Measurements from ENCODE around the gene DENND11.
"Not testable (repeated sequence)": the region's sequence is repeated elsewhere in the genome, so short reads cannot be mapped to it uniquely, and the experiment has no call there.

DENND11 gene

GRCh38 chr7:141691961-141692360, 10.0 kb downstream of the DENND11 start:
- no peaks in the 10 kb centered on the region for H3K36me3 ChIP-seq (replicated peaks; ENCODE audit: insufficient read depth, low read length)
- no peak overlapping the region for H3K9ac ChIP-seq (ENCODE audit: low read length)
- no peak overlapping the region for H2AFZ ChIP-seq (ENCODE audit: low read length)
- no peaks in the 10 kb centered on the region for H3K79me2 ChIP-seq (ENCODE audit: low read length)
- no peaks in the 10 kb centered on the region for H3K27me3 ChIP-seq (replicated peaks; ENCODE audit: insufficient read depth, low read length)
- no peak for DNase-seq
- TF ChIP-seq CTCF (IDR thresholded peaks at IDR 0.05; ENCODE audit: low read length), result no peak
- no peak for TF ChIP-seq EZH2 (optimal IDR thresholded peaks at IDR 0.05; ENCODE audit: low read depth, low read length)
- TF ChIP-seq EZH2phosphoT487 (IDR thresholded peaks at IDR 0.05; ENCODE audit: low read length), result no peak
- no peak overlapping the region for H3K4me3 ChIP-seq (ENCODE audit: low read length)
- H3F3A ChIP-seq (ENCODE audit: insufficient read depth, low read length), result no peaks in the 10 kb centered on the region
- H3K4me1 ChIP-seq (ENCODE audit: low read length), result no peaks in the 10 kb centered on the region
- H3K9me3 ChIP-seq (replicated peaks; ENCODE audit: insufficient read depth, low read length), result no peaks in the 10 kb centered on the region
- no peaks in the 10 kb centered on the region for H3K9me2 ChIP-seq (replicated peaks; ENCODE audit: insufficient read depth, low read length)
- H4K20me1 ChIP-seq (ENCODE audit: insufficient read depth, low read length), result no peaks in the 10 kb centered on the region
- no peak overlapping the region for H3K27ac ChIP-seq (ENCODE audit: low read length)
- H3K4me2 ChIP-seq (ENCODE audit: low read depth, low read length), result no peak overlapping the region

GRCh38 chr7:141691540-141691939, 10.4 kb downstream of the DENND11 start:
- DNase-seq, result no peak
- no peaks in the 10 kb centered on the region for H3K36me3 ChIP-seq (replicated peaks; ENCODE audit: insufficient read depth, low read length)
- no peak overlapping the region for H2AFZ ChIP-seq (ENCODE audit: low read length)
- no peaks in the 10 kb centered on the region for H3K9me2 ChIP-seq (replicated peaks; ENCODE audit: insufficient read depth, low read length)
- H3K27ac ChIP-seq (ENCODE audit: low read length), result no peak overlapping the region
- no peak overlapping the region for H3K4me2 ChIP-seq (ENCODE audit: low read depth, low read length)
- no peak overlapping the region for H3K4me3 ChIP-seq (ENCODE audit: low read length)
- no peak for TF ChIP-seq EZH2 (optimal IDR thresholded peaks at IDR 0.05; ENCODE audit: low read depth, low read length)
- no peak for TF ChIP-seq EZH2phosphoT487 (IDR thresholded peaks at IDR 0.05; ENCODE audit: low read length)
- TF ChIP-seq CTCF (IDR thresholded peaks at IDR 0.05; ENCODE audit: low read length), result no peak
- H3K79me2 ChIP-seq (ENCODE audit: low read length), result no peaks in the 10 kb centered on the region
- H3K9ac ChIP-seq (ENCODE audit: low read length), result no peak overlapping the region
- H3K4me1 ChIP-seq (ENCODE audit: low read length), result no peaks in the 10 kb centered on the region
- no peaks in the 10 kb centered on the region for H3K9me3 ChIP-seq (replicated peaks; ENCODE audit: insufficient read depth, low read length)
- H4K20me1 ChIP-seq (ENCODE audit: insufficient read depth, low read length), result no peaks in the 10 kb centered on the region
- H3F3A ChIP-seq (ENCODE audit: insufficient read depth, low read length), result no peaks in the 10 kb centered on the region
- no peaks in the 10 kb centered on the region for H3K27me3 ChIP-seq (replicated peaks; ENCODE audit: insufficient read depth, low read length)

- not testable (repeated sequence) for DNase-seq; H3K4me3 ChIP-seq (ENCODE audit: low read length); H3K9me3 ChIP-seq (replicated peaks; ENCODE audit: insufficient read depth, low read length); H3K79me2 ChIP-seq (ENCODE audit: low read length); H3F3A ChIP-seq (ENCODE audit: insufficient read depth, low read length); H3K9me2 ChIP-seq (replicated peaks; ENCODE audit: insufficient read depth, low read length); H4K20me1 ChIP-seq (ENCODE audit: insufficient read depth, low read length); H3K4me2 ChIP-seq (ENCODE audit: low read depth, low read length); H3K4me1 ChIP-seq (ENCODE audit: low read length); H2AFZ ChIP-seq (ENCODE audit: low read length); H3K36me3 ChIP-seq (replicated peaks; ENCODE audit: insufficient read depth, low read length); H3K27ac ChIP-seq (ENCODE audit: low read length); H3K27me3 ChIP-seq (replicated peaks; ENCODE audit: insufficient read depth, low read length); H3K9ac ChIP-seq (ENCODE audit: low read length)
Measured at GRCh38 chr7:141689072-141689825, 12.7 kb downstream of the DENND11 start.

- Histone ChIP-seq H3K9ac (ENCODE audit: low read length) (no peak overlapping the region), H3K4me1 (ENCODE audit: low read length) (no peaks in the 10 kb centered on the region), H3K27ac (ENCODE audit: low read length) (no peak overlapping the region), H3K27me3 (replicated peaks; ENCODE audit: insufficient read depth, low read length) (no peaks in the 10 kb centered on the region), H3K9me3 (replicated peaks; ENCODE audit: insufficient read depth, low read length) (no peaks in the 10 kb centered on the region), H3K36me3 (replicated peaks; ENCODE audit: insufficient read depth, low read length) (no peaks in the 10 kb centered on the region), H3K4me2 (ENCODE audit: low read depth, low read length) (no peak overlapping the region), H3F3A (ENCODE audit: insufficient read depth, low read length) (no peaks in the 10 kb centered on the region), H3K4me3 (ENCODE audit: low read length) (no peak overlapping the region), H2AFZ (ENCODE audit: low read length) (no peak overlapping the region), H4K20me1 (ENCODE audit: insufficient read depth, low read length) (no peaks in the 10 kb centered on the region), H3K79me2 (ENCODE audit: low read length) (no peaks in the 10 kb centered on the region), H3K9me2 (replicated peaks; ENCODE audit: insufficient read depth, low read length) (no peaks in the 10 kb centered on the region)
- TF ChIP-seq EZH2phosphoT487 (IDR thresholded peaks at IDR 0.05; ENCODE audit: low read length) (no peak), CTCF (IDR thresholded peaks at IDR 0.05; ENCODE audit: low read length) (no peak), EZH2 (optimal IDR thresholded peaks at IDR 0.05; ENCODE audit: low read depth, low read length) (no peak)
- no peak for DNase-seq
Measured at GRCh38 chr7:141688043-141688442, 13.9 kb downstream of the DENND11 start.

All from MM.1S (cell line).